ENCODE measurements around the gene BLACAT1.
A peak's percentile ranks its signal among the peaks of the same experiment; 100 is the strongest.
"Not testable (repeated sequence)": the region's sequence is repeated elsewhere in the genome, so short reads cannot be mapped to it uniquely, and the experiment has no call there.

BLACAT1 gene

DNA sequence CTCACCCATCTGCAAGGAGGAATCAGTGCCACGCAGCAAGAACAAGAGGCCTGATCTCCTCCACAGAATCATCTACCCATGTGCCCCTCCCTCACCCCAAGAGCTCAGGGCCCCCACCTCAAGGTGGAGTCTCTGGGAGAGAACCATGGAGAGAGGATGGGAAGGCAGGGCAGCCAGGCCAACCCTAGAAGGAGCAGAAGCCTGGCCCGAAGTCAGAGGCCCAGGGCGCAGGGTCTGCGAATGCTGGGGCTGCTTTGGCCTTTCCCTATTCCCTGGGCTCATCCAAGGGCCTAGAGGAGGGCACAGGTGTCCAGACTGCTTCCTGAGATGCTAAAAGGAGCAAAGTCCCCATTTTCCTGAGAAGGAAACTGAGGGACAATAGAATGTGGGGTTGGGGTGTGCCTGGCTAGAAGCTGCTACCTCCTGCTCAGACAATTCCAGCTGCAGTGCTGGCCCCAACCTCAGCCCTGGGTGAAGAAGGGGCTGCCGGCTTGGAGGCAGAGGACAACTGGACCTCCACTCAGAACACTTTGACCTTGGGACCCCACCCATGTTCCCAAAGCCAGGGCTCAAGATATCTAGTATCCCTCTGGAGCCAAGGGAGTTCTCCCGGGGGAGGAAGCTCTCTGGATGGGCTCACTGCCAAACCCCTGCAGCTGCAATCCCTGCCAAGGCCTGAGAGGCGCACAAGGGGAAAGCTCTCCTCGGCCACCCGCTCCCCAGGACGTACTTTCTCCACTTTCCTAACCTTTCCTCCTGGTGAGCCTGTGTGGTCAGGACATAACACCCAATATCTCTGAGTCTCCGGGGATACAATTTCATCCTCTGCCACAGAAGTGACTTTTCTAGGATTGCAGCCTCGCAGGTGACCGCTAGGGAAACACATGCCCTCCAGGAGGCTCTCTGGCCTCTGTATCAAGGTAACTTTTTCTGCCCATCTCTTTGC is 17.4 kb downstream of the BLACAT1 start:
- no peak for DNase-seq

DNA sequence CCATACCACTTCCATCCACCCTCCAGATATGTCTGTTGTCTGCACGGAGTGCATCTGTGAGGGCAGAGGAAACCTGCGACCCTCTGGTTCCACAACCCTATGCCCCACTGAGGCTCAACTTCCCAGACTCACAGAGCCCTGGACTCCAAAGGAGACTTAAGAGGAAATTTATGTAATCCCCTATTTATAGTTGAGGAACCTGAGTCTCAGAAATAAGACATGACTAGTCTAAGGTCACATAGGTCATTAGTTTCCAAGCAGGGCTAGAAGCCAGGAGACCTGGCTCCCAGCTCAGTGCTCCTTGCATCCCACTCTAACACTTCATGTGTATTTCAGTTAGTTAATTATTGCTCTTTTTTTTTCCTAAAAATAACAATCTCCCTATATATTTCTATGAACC is 18.3 kb downstream of the BLACAT1 start:
- DNase-seq = no peak

DNA sequence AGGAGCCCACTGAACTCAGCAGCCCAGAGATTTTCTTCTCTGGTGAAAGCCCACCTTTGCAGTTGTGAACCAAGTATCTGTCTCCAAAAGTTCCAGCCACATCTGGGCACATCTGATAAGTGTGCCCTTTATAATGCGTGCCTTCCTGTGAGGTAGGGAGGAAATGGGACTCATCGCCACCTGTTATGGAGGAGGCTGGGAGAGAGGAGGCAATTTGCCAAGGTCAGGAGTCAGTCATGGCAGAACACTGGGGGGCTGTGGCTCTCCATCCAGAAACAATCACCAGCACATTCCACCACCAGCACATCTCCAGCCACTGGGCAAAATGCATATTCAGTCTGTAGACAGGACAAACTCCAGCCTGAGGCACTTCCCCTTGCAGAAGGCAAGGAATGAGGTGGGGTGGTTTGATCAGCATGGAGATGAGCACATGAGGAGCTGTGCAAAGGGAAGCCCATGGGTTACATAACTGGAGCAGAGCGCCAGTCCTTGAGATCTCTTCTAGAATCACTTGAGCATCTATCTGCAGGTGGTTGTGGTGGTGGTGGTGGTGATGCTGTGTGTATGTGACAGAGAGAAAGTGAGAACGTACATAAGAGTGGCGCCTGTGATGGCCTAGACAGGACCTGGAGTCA is 19.0 kb downstream of the BLACAT1 start:
- no peak for DNase-seq

DNA sequence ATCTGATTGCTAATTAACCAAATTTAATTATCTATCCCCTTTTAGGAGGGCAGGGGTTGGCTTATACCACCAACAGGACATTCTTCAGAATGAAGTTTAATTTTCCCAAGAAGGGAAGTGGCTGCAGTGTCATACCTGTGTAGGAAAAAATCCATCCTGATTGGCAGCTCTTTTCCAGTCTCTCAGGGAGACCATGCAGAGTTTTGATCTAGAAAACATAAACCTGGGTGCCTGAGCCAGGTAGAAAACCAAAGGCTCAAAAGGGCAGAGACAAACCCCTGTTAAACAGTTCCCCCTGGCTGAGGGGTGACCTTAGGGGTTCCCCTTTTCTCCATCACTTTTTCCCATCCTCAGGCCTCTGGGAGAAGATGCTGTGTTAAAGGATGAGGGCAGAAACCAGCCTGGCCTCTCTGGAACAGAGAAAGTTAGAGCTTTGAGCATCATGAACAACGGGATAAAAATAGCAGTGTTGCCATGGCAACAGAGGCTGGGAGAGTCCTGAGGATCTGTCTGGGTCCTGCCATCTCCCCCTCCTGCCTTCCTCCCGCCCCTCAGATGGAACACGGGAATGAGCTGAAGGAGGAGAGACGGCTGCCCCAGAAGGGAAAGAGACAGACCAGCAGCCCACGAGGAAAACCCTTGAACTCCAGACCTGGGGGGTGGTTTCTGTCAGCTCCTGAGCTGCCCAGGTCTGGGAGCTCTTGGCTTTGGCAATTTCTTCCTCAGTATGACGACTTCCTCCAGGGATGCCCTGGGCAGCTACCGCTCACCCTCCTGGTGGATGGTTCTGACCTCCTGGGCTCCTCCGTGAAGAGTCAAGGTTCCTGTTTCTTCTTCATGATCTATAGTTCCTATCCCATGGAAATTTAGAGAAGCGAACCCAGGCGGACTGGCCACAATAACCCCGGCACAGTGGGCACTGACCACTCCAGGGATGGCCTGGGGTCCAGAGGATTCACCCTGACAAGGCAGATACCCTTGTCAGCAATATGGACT is 20.0 kb downstream of the BLACAT1 start:
- no peak for DNase-seq

DNA sequence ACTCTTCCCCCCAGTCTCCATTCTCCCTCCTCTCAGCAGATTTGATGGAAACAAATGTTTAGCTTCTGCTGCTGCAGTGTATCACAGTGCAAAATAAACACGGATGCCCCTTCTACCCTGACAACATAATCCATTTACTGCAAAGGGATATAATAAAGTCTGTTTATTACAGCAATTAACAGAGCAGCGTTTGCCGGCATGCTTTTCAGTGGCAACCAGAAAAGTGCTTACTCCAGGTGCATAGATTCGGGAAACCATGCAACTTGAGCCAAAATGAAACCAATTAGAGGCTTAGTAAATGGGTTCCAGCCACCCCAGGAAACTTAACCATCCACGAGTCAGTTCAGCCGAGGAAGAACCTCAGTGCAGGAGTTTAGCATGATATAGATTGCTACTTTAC is 21.1 kb downstream of the BLACAT1 start:
- no peak for DNase-seq

DNA sequence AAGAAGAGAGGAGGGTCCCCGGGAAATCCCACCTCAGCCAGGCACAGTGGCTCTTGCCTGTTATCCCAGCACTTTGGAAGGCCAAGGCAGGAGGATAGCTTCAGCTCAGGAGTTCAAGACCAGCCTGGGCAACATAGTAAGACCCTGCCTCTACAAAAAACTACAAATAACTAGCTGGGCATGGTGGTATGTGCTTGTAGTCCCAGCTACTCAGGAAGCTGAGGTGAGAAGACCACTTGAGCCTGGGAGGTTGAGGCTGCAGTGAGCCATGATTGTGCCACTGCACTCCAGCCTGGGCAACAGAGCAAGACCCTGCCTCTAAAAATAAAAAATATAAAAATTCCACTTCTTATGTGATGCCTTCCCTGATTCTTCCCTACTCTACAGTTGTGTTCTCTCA is 23.2 kb downstream of the BLACAT1 start:
- not testable (repeated sequence) for DNase-seq

DNA sequence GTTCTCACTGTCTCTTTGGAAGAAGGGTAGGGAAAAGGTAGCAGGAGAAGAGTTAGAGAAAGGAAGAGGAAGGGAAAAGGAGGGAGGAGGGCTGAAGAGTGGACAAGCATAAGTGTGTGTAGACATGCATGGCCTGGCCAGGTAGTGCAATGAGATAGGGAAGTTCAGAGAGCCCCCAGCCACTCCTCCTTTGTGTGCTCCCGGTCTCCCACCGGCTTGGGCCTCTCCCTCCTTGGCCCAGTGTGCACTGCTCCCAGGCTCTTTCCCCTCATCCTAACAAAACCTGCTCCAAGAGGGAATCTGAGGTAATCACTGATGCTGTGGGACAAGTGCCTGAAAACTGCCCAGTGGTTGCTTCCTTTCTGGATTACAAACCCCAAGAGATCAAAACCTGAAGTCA is 23.7 kb downstream of the BLACAT1 start:
- DNase-seq = no peak

DNA sequence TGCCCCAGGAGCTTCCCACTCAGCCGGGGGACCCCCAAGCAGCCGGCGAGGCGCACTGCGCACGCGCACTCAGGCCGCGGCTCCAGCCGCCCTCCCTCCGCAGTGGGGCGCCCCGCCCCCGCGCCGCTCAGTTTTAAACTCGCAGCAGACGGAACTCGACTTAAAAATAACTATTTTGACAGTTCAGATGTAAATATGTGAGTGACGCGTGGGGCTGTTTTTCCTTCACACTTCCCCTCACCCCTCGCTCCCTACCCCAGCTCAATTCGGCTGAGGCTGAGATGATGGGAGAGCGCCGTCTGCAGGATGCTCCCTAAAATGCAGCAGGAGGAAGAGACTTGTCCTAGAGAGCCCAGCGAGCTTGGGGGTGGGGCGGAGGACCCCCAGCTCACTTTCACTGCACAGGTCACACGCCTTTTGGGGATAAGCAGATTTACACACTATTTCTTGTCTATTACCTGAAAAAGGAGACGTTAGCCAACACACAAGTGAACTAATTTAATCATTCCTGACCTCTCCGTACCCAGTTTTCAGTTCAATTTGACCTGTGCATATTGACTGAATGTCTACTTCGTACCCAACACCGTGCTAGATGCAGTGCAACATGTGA is 25.0 kb downstream of the BLACAT1 start:
- peak; percentile 59 for DNase-seq

DNA sequence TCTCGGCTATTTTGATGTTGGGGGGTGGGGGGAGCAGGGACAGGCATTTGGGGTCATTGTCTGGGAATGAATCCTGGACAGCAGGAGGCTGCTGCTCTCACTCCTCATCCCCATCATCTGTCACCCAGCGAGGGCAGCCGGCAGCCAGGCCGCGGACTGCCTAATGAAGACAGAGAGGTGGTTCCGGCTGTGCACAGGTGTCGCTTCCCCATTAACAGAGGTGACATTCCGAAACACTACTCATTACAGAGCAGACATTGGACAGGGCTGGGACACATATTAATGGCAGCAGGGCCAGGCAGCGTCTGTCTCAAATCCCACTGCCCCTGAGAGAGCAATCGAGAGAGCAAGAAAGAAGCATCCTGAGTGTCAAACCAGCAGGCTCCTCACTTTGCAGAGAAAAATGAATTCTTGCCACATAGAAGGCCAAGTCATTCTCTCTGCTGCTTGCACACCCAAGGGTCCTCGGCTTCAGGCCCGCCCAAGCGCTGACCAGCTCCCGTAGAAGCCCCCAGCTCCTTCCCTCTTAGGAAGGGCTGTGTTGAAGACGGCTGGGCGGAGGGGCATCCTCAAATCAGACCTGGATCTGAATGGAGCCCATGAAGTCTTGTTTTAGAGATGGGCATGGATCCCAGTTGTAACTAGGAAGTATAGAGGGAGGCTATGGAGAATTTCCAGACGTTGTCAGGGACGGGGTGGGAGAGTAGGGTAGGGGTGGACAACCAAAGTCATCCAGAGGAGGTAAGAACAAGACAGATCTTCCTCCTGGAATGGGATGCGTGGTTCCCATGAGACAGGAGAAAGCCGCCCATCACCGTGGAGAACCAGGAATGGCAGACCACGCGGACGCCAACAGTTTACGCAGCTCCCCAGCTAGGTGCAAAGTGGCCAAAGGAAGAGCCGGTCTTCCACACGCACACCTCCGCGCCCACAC is 25.8 kb downstream of the BLACAT1 start:
- DNase-seq = no peak

DNA sequence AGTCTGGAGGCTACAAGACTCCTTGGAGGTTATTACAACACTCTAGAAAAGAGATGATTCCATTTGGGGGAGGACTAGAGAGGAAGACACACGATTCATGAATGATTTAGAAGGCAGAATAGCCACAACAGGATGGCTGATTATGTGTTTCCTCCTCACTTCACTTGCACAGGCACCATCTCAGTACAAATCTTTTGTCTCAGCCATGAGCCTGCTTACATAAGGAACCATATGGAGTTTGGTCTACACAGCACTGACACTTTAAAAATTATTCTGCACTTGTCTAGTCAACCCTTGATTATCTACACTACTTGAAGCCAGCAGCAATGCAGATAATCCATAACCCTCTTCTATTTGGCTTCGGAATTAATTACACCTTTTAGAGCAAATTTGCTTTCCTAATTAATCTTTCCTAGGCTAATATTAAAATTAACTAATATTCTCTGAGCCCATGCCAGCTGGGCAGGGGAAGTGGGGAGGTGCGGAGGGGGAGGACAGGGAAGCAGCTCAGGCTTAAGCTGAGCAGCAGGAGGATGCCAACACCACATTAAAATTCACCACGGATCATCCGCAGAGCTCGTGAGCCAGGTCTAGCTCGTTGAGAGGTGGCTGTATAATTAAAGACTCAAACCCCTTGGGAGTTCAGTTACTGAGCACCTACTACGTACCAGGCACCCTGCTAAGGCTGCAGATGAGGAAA is 30.8 kb downstream of the BLACAT1 start:
- no peak for DNase-seq

DNA sequence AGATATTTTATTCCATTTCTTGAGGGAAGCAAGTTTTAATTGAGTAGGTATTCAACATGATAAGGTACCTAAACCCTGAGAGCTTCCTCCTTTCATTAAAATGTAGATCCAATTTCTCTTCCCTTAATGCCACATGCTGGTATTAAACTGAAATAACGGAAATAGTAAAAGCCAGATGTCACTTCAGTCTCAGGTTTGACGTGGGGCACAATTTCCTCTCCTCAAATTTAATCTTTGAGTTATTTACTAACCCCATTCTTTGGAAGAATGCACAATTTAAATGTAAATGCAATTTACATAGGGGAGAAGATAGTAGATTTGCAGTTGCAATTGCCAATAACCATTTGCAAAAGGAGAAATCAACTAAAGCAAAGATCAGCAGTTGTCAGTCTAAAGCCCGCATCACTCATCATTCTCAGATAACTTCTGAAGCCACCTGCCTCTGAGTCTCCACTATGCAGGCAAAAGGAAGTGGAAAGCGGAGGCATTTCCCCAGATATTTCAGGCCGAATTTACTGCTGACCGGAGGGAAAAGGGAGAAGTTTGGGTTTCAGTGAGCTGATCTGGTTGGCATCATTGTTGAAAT is 31.9 kb downstream of the BLACAT1 start:
- DNase-seq = no peak

DNA sequence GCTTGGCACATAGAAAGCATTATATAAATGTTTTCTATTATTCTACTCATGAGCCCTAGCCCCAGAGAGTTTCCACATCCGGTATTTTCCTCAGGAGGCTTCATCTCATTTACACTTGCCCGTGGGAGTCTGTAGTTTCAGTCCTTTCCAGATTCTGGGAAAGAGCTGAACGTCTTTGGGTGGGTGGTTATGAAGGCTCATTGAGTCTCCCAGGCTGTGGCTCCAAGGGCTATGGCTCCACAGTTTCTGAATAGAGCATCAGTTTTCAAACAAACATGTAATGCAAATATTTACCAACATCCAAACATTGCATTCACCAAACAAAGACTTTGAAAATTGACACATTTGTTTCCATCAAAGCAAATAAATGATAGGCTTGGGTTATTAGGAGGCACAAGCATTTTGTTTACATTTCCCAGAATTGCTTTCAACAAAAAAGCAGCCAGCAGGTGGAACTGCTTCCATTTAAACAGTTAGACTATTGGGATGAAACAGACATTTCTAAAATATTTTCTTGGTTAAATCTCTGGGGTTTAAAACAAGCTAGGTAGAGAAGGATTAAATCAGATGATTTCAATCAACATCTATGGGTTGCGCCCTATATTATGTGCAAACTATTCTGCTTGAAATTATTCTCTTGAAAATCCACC is 32.7 kb downstream of the BLACAT1 start:
- DNase-seq = no peak

DNA sequence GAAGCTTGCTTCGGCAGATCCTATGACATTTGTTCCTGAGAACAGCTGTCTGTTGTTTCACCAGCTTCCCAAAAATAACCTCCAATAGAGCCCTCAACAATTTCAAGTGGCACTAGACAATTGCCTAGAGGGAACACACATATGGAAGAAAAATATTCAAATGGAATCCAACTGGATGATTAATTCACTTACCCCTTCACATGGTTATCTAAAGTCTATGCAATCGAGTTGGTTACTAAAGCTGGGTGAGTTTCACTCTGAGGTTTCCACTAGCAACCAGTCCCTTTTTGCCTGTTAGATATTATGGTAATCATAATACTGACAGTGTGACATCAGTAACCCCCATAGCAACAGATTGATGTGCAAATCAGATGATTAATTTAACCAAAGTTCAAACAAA is 34.0 kb downstream of the BLACAT1 start, which contains the start of gene LEMD1:
Gene LEMD1 (minus strand): TSS at position 259 of the 400 bp plus-strand sequence. CDS start 1,520 bp downstream, outside the sequence.
- no peak for DNase-seq

DNA sequence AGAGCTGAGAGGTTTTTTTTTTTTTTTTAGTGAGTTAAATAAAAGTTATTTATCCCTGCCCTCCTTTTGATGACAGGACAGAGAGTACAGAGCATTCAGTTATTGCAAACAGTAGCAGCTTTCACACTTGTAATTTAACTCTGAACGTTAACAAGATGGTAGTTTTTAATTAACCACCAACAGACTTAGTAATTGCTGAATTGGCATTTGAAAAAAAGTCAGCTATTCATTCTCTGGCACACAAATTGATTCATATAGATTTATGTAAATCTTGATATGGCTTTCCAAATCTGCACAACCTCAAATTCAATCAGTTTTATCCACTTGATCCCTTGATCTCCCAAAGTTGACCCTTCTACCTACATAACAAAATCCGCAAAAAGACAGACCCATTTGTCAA is 34.9 kb downstream of the BLACAT1 start:
- DNase-seq = no peak

DNA sequence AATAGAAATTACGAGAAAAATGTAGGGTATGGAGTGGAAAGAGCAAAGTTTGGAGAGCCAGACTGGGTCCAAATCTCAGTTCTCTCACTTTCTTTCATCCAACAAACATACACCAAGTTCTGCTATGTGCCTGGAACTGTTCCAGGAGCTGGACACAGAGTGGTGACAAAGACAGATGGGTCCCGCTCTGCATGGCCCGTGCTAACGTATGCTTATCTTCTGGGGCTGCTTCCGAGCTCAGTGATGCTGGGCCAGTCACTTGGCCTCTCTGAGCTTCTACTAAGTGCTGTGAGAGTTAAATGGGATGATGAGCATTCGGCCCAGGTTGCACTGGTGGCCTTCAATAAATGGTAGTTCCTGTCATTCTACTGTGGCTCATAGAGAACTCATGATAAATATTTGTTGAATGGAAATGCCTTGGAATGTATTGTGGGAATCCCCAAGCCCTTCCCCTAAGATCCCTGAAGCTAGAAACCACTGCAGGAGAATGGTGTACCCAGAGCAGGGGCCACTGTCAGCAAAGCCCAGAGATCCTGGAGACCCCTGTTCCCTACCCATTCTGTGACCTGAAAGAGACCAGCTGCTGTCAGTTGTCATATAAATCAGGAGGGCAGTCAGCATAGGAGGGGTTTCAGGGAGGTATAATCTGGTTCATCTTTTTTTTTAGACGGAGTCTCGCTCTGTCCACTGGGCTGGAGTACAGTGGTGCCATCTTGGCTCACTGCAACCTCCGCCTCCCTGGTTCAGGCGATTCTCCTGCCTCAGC is 37.8 kb downstream of the BLACAT1 start:
- DNase-seq = no peak

DNA sequence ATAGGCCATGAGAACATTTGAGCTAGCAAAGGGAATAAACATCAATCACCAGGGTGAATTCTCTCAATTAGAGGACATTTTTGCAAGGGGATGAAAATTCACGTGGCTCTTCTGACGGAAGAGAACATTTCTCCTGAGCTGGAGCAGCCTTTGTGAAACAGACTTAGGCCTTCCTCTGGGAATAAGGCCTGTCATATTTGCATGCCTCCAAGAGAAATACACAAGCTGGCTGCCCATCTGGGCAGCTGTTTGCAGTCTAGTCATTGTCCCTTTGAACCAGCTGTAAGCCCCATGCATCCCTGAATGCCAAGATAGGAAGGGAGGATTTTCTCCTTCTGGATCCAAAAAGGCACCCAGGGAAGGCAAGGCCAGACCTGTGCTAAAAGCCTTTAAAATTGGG is 39.5 kb downstream of the BLACAT1 start:
- DNase-seq = no peak

DNA sequence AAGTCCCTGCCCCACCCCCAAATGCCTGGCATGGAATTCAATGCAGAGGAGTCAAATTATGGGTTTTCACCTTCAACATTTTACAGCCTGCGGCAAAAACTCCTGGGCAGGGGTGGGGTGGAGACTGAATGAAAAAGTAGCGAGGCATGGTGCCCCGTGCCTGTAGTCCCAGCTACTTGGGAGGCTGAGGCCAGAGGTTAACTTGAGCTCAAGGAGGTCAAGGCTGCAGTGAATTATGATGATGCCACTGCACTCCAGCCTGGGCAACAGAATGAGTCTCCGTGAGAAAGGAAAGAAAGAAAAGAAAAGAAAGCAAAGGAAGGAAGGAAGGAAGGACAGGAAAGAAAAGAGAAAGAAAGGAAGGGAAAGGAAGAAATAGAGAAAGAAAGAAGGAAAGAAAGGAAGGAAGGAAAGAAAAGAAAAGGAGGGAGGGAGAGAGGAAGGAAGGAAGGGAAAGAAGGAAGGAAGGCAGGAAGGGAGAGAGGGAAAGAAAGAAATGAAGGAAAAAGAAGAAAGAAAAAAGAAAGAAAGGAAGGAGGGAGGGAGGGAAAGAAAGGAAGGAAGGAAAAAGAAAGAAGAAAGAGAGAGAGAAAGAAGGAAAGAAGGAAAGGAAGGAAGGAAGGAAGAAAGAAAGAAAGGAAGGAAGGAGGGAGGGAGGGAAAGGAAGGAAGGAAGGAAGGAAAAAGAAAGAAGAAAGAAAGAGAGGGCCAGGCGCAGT is 45.1 kb downstream of the BLACAT1 start:
- no peak for DNase-seq

DNA sequence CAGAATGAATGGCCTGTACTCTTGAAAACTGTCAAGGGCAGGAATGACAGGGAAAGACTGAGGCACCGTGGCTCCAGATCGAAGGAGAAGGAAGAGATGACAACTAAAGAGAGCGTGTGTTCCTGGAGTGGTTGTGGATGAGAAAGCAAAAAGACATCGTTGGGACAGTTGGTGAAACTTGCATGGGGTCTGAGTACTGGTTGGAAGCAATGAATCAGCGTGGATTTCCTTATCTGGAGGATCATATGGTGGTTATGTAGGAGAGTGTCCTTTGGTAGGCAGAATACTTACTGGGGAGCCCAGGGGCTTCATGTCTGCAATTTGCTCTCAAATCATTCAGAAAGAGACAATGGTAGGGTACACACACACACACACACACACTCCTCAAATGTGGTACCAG is 47.9 kb downstream of the BLACAT1 start:
- no peak for DNase-seq

Data from CD4-positive, alpha-beta T cell treated with Interleukin-17A for 1 hour (primary cell).